Breast epithelium (tissue), 3 donors: ENCODE results near the gene SEC63.

Experiments
- CTCF ChIP-seq, 3 donors: fragments of 450-650 bp; IDR thresholded peaks; one replicate each; pipeline ENCODE4 v1.5.1; 2016 to 2017; ENCODE audit warnings: antibody characterized with exemption in 3 of 3, mild to moderate bottlenecking in 3 of 3, moderate library complexity in 3 of 3
- POLR2A ChIP-seq: fragments of 450-650 bp; IDR thresholded peaks from one replicate; pipeline ENCODE4 v1.6.1; 2016; ENCODE audit warnings: antibody characterized with exemption, mild to moderate bottlenecking, moderate library complexity
- POLR2AphosphoS5 ChIP-seq, 3 donors: sonication (generic); formaldehyde crosslinking; IDR thresholded peaks; one replicate each; pipeline ENCODE4 v1.6.1; 2017; ENCODE audit warnings: antibody characterized with exemption in 3 of 3

DNA sequence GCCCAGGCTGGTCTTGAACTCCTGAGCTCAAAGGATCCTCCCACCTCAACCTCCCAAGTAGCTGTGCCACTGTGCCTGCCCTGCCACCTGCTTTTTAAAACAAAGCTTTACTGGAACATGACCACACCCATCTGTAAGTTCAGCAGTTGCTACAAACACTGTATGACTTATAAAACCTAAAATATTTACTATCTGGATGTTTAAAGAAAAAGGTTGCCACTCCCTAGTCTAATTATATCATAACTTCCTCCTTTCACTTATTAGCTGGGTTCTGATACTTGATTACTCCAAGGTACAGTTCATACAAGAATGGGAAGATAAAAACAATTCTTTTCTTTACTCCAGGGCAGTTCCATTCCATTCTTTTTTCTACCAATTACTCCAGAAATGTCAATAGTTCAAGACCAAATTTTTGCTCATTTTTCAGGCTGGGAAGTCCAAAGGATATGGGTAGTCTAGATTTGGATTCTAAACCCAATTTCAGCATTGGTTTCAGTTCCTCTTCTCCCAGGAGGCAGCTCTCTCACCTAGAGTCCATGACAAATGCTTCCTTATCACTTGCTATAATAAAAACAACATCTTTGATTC is 63.1 kb downstream of the SEC63 start:
- no peak for TF ChIP-seq POLR2A
- TF ChIP-seq CTCF (IDR thresholded peaks at IDR 0.05): no peak
- TF ChIP-seq POLR2AphosphoS5 (IDR thresholded peaks at IDR 0.05): no peak
